Central memory CD4-positive, alpha-beta T cell (primary cell): ENCODE data around the gene DPF3.

ENCODE experiments used
- DNase-seq: peaks from one replicate; pipeline ENCODE4 v3.0.0; 2022

The DPF3 gene

GRCh38 chr14:72833174-72833573, 60.7 kb downstream of the DPF3 start:
- DNase-seq, result no peak

- DNase-seq, result no peak
These were observed 62.9 kb downstream of the DPF3 start for GRCh38 chr14:72830786-72831594.

GRCh38 chr14:72830356-72830755, 63.5 kb downstream of the DPF3 start:
- no peak for DNase-seq

- DNase-seq, result no peak
These were observed 65.3 kb downstream of the DPF3 start for GRCh38 chr14:72828604-72829003.

- DNase-seq, result no peak
These were observed 67.9 kb downstream of the DPF3 start for GRCh38 chr14:72826039-72826438.

GRCh38 chr14:72825486-72825885, 68.4 kb downstream of the DPF3 start:
- DNase-seq, result no peak

- DNase-seq, result no peak
These were observed 69.8 kb downstream of the DPF3 start for GRCh38 chr14:72824051-72824450.

GRCh38 chr14:72822946-72823611, 70.8 kb downstream of the DPF3 start:
- DNase-seq, result no peak

GRCh38 chr14:72818998-72819397, 74.9 kb downstream of the DPF3 start:
- no peak for DNase-seq

GRCh38 chr14:72816287-72816686, 77.6 kb downstream of the DPF3 start:
- DNase-seq, result no peak

- DNase-seq, result no peak
These were observed 78.5 kb downstream of the DPF3 start for GRCh38 chr14:72815430-72815829.

- no peak for DNase-seq
These were observed 81.5 kb downstream of the DPF3 start for GRCh38 chr14:72812292-72812851.

- peak; percentile 1 for DNase-seq
These were observed 83.7 kb downstream of the DPF3 start for GRCh38 chr14:72810201-72810600.

- no peak for DNase-seq
These were observed 84.8 kb downstream of the DPF3 start for GRCh38 chr14:72809063-72809462.

GRCh38 chr14:72808564-72808963, 85.3 kb downstream of the DPF3 start:
- no peak for DNase-seq

GRCh38 chr14:72802588-72802946, 91.3 kb downstream of the DPF3 start:
- no peak for DNase-seq

GRCh38 chr14:72801836-72802587, 91.9 kb downstream of the DPF3 start:
- DNase-seq, result no peak

GRCh38 chr14:72801381-72801812, 92.5 kb downstream of the DPF3 start:
- no peak for DNase-seq

- no peak for DNase-seq
These were observed 93.0 kb downstream of the DPF3 start for GRCh38 chr14:72800848-72801370.

GRCh38 chr14:72800296-72800695, 93.6 kb downstream of the DPF3 start:
- no peak for DNase-seq

- no peak for DNase-seq
These were observed 97.0 kb downstream of the DPF3 start for GRCh38 chr14:72796935-72797334.

- DNase-seq, result no peak
These were observed 100.6 kb downstream of the DPF3 start for GRCh38 chr14:72793156-72793939.
